ENCODE results near the gene NIPAL3. TPM values are rescaled to one million over a fixed set of nuclear protein-coding genes. Genes with fewer than 3 reads are reported as not detected.
A peak's percentile ranks its signal among the peaks of the same experiment; 100 is the strongest.
"Not testable (repeated sequence)": the region's sequence is repeated elsewhere in the genome, so short reads cannot be mapped to it uniquely, and the experiment has no call there.

NIPAL3 gene
- total RNA-seq, 2 donors from 2014 or later: 32.9 to 41.7 TPM

DNA sequence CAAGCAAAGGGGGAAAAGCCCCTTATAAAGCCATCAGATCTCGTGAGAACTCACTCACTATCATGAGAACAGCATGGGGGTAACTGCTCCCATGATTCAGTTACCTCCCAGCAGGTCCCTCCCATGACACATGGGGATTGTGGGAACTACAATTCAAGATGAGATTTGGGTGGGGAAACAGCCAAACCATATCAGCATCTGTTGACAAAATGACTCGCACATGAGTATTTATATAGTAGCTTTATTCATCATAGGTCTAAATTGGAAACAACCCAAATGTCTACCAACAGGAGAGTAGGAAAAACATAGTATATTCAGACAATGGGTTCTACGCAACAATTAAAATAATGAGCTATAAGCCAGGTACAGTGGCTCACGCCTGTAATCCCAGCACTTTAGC lies 46.5 kb downstream of the NIPAL3 start:
- H3K27me3 Mint-ChIP-seq; DNase-seq; H3K4me3 Mint-ChIP-seq; H3K9me3 ChIP-seq (ENCODE audit: control insufficient read depth, low read length, poor library complexity, severe bottlenecking); ATAC-seq: not testable (repeated sequence)
- peak overlapping the region; percentile 43 for H3K27ac Mint-ChIP-seq
- H3K36me3 Mint-ChIP-seq (ENCODE audit: low read depth): peaks cover 16% of the 10 kb centered on the region
- H3K4me1 Mint-ChIP-seq: peaks cover 17% of the 10 kb centered on the region

DNA sequence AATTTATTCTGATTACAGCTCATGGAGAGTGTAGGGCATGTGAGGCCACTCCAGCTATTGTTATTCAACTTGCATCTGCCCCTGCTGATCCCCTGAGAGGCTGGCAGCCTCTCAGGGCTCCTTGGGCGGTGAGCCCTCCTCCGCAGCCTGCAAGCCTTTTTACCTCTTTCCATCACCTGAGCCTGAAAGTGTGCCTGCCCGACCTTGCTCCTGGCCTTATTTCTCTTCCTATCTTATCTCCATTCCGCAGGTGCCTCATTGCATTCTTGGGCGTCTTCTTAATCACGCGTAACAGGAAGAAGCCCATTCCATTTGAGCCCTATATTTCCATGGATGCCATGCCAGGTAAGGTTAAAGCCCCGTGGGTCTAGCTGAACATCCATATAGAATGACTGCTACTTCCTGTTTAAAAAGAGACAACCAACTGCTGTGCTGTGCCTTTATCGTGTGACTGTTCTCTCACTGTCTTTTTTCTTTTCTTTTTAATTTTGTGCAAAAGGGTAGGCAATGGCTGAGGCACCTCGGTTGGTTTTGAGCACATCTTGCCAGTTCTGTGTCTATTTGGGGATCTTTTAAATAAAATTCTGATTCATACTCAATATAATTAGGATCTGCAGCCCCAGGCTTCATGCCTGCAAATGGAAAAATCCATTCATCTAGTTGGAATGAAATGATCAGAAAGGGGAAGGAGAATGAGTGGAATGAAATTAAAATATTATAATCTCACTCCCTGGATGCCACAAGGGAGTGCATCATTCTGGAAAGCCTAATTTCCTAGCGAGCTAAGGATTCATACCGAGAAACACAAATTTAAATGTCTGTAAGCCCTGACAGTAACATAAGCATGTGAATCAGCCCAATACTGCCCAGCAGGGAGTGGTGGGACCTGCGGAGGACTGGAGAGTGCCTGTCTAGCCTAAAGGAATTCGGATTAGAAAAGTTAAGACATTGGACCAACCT lies 48.5 kb downstream of the NIPAL3 start:
- ATAC-seq (no peak), DNase-seq (no peak)
- H3K9me3 ChIP-seq (ENCODE audit: control insufficient read depth, low read length, poor library complexity, severe bottlenecking): no peaks in the 10 kb centered on the region
- no peak overlapping the region for H3K4me3 Mint-ChIP-seq
- peaks cover 18% of the 10 kb centered on the region for H3K36me3 Mint-ChIP-seq (ENCODE audit: low read depth)
- H3K27me3 Mint-ChIP-seq: no peaks in the 10 kb centered on the region
- peak overlapping the region; percentile 80 for H3K27ac Mint-ChIP-seq
- peaks cover 17% of the 10 kb centered on the region for H3K4me1 Mint-ChIP-seq

GRCh38 chr1:24465099-24465498 lies 49.5 kb downstream of the NIPAL3 start:
- Mint-ChIP-seq H3K4me1 (peaks cover 21% of the 10 kb centered on the region), H3K27me3 (no peaks in the 10 kb centered on the region), H3K36me3 (ENCODE audit: low read depth) (peaks cover 18% of the 10 kb centered on the region), H3K27ac (peak overlapping the region; percentile 80), H3K4me3 (no peak overlapping the region)
- DNase-seq (no peak), ATAC-seq (no peak)
- no peaks in the 10 kb centered on the region for H3K9me3 ChIP-seq (ENCODE audit: control insufficient read depth, low read length, poor library complexity, severe bottlenecking)

DNA sequence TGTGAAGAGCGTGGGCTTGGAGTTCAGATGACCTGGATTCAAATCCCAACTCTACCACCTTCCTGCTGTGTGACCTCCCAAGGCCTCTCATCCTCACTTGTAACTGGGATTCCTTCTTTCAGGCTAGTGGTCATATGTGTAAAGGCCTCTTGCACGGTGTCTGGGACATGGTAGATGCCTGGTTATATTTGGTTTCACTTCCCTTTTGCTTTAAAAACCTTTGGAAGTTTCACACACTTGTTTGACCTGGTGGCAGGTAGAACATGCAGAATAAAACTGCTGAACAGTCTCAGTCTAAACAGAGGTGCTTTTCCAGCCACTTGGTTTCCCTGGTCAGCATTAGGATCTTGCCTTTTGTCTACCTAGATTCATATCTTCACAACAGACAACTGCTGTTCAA lies 50.0 kb downstream of the NIPAL3 start:
- no peaks in the 10 kb centered on the region for H3K9me3 ChIP-seq (ENCODE audit: control insufficient read depth, low read length, poor library complexity, severe bottlenecking)
- Mint-ChIP-seq H3K27ac (no peak overlapping the region), H3K27me3 (no peaks in the 10 kb centered on the region), H3K4me3 (no peak overlapping the region), H3K4me1 (peaks cover 23% of the 10 kb centered on the region), H3K36me3 (ENCODE audit: low read depth) (peaks cover 18% of the 10 kb centered on the region)
- DNase-seq: no peak
- no peak for ATAC-seq

DNA sequence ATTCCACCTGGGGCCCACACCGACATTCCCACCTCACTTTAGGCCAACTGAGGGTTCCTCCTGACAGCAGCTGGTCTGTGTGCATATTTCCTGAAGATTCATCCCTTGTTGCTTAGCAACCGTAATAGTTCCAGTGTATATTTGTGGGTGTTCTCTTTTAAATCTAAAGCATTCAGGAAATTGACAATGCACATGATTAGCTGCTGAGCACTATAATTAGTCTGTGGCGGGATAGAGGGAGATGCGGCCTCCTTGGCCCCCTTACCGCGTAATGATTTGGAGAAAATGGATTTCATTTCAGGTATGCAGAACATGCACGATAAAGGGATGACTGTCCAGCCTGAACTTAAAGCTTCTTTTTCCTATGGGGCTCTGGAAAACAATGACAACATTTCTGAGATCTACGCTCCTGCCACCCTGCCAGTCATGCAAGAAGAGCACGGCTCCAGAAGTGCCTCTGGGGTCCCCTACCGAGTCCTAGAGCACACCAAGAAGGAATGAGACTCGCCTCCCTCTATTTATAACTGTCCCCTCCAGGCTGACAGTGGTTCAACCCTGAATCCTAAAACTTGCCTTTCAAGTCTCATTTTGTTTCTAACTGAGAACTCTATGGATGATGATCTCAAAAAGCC lies 53.2 kb downstream of the NIPAL3 start:
- peak overlapping the region; percentile 47 for H3K27ac Mint-ChIP-seq
- ATAC-seq (no peak), DNase-seq (no peak)
- H3K27me3 Mint-ChIP-seq: no peaks in the 10 kb centered on the region
- peaks cover 22% of the 10 kb centered on the region for H3K4me1 Mint-ChIP-seq
- H3K9me3 ChIP-seq (ENCODE audit: control insufficient read depth, low read length, poor library complexity, severe bottlenecking): no peaks in the 10 kb centered on the region
- no peak overlapping the region for H3K4me3 Mint-ChIP-seq
- peaks cover 20% of the 10 kb centered on the region for H3K36me3 Mint-ChIP-seq (ENCODE audit: low read depth)

GRCh38 chr1:24470592-24470991 lies 55.0 kb downstream of the NIPAL3 start:
- Mint-ChIP-seq H3K4me3 (no peak overlapping the region), H3K4me1 (peaks cover 9% of the 10 kb centered on the region), H3K27me3 (no peaks in the 10 kb centered on the region), H3K36me3 (ENCODE audit: low read depth) (peaks cover 16% of the 10 kb centered on the region), H3K27ac (peak overlapping the region; percentile 89)
- no peaks in the 10 kb centered on the region for H3K9me3 ChIP-seq (ENCODE audit: control insufficient read depth, low read length, poor library complexity, severe bottlenecking)
- ATAC-seq: no peak
- no peak for DNase-seq

DNA sequence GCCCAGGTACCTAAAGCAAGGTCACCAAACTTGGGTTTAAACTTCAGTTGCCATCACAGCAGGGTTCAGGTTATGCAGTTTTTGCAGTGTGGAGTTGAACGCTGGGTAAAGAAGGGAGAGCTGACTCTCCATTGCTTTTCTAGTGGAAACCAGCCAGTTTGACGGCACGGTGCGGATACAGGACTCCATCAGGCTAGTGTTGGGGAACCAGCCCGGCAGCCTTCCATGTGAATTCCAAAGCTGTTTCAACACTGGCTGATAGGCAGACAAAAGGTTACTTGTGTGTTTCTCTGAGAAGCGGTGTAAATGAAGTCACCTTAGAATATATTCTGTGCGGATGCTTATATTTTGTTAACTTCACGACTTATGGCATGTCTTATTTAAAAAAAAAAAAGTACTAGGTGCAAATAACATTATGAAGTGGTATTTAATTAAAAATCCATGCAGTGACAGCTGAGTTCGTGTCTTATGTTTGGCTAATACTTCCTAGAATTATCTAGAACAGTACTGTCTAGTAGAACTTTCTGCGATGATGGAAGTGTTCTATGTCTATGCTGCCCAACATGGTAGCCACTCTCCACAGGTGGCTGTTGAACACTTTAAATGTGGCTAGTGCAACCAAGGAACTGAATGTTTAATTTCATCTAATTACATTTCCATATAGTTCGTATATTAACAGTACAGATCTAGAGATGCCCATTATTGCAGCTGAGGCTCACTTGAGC lies 57.1 kb downstream of the NIPAL3 start:
- H3K4me1 Mint-ChIP-seq: peaks cover 11% of the 10 kb centered on the region

GRCh38 chr1:24474193-24474592 lies 58.6 kb downstream of the NIPAL3 start:
- no peak overlapping the region for H3K4me3 Mint-ChIP-seq
- ATAC-seq (no peak), DNase-seq (no peak)
- H3K4me1 Mint-ChIP-seq: peaks cover 11% of the 10 kb centered on the region
- H3K9me3 ChIP-seq (ENCODE audit: control insufficient read depth, low read length, poor library complexity, severe bottlenecking): no peaks in the 10 kb centered on the region
- H3K27ac Mint-ChIP-seq: no peak overlapping the region
- no peaks in the 10 kb centered on the region for H3K27me3 Mint-ChIP-seq
- H3K36me3 Mint-ChIP-seq (ENCODE audit: low read depth): peaks cover 7% of the 10 kb centered on the region

More for the DNA sequence above, 57.1 kb downstream of the NIPAL3 start:
- H3K9me3 ChIP-seq (ENCODE audit: control insufficient read depth, low read length, poor library complexity, severe bottlenecking): no peaks in the 10 kb centered on the region
- DNase-seq (no peak), ATAC-seq (no peak)
- no peak overlapping the region for H3K4me3 Mint-ChIP-seq
- H3K27me3 Mint-ChIP-seq: no peaks in the 10 kb centered on the region
- H3K36me3 Mint-ChIP-seq (ENCODE audit: low read depth): peaks cover 11% of the 10 kb centered on the region
- H3K27ac Mint-ChIP-seq: no peak overlapping the region

- Mint-ChIP-seq H3K27me3 (no peaks in the 10 kb centered on the region), H3K4me3 (no peak overlapping the region), H3K4me1 (peaks cover 11% of the 10 kb centered on the region), H3K36me3 (ENCODE audit: low read depth) (peaks cover 3% of the 10 kb centered on the region), H3K27ac (peak overlapping the region; percentile 14)
- ATAC-seq (no peak), DNase-seq (no peak)
- H3K9me3 ChIP-seq (ENCODE audit: control insufficient read depth, low read length, poor library complexity, severe bottlenecking): no peaks in the 10 kb centered on the region
These were observed 60.1 kb downstream of the NIPAL3 start for GRCh38 chr1:24475700-24476099.

- Mint-ChIP-seq H3K27ac (no peak overlapping the region), H3K27me3 (no peaks in the 10 kb centered on the region), H3K36me3 (ENCODE audit: low read depth) (no peaks in the 10 kb centered on the region), H3K4me1 (peaks cover 13% of the 10 kb centered on the region), H3K4me3 (no peak overlapping the region)
- no peak for ATAC-seq
- no peak for DNase-seq
- no peaks in the 10 kb centered on the region for H3K9me3 ChIP-seq (ENCODE audit: control insufficient read depth, low read length, poor library complexity, severe bottlenecking)
These were observed 61.0 kb downstream of the NIPAL3 start for GRCh38 chr1:24476571-24476970.

DNA sequence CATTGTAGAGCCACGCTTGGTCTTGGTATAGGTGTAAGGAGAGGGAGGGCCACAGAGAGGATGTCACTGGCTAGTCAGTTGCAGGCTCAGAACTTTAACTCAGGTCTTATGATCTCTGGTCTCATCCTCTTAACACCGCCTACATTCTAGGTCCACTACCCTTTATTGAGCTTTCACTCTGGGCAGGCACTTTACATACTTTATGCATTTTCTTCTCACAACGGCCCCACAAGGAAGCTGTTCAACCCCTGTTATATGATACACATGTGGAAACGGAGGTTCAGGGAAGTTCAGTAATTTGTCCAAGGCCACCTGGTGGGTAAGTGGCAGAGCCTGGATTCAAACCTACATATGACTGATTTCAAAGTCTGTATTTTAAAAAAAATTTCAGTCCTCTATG lies 61.7 kb downstream of the NIPAL3 start:
- no peak overlapping the region for H3K27ac Mint-ChIP-seq
- ATAC-seq (no peak), DNase-seq (no peak)
- H3K9me3 ChIP-seq (ENCODE audit: control insufficient read depth, low read length, poor library complexity, severe bottlenecking): no peaks in the 10 kb centered on the region
- H3K4me3 Mint-ChIP-seq: no peak overlapping the region
- no peaks in the 10 kb centered on the region for H3K27me3 Mint-ChIP-seq
- H3K4me1 Mint-ChIP-seq: peaks cover 19% of the 10 kb centered on the region
- no peaks in the 10 kb centered on the region for H3K36me3 Mint-ChIP-seq (ENCODE audit: low read depth)

DNA sequence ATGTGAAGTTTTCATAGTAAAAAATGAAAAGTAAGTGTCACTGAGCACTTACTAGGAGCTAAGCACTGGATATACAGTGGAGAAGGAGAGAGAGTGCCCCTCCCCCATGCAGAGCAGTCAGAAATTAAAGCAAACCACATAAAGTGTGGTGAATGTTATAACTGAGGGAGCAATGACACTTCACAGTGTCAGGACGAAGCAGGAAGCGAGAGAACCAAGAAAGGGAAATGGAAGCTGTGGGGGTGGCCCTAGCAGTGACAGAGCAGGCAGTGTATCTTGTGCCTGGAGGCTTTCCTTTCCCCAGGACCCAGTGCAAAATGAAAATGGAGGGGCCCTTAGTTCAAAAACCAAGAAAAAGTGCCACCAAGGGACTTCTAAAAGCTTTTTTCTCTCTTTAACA lies 65.5 kb downstream of the NIPAL3 start:
- peaks cover 41% of the 10 kb centered on the region for H3K4me1 Mint-ChIP-seq
- no peaks in the 10 kb centered on the region for H3K36me3 Mint-ChIP-seq (ENCODE audit: low read depth)
- H3K9me3 ChIP-seq (ENCODE audit: control insufficient read depth, low read length, poor library complexity, severe bottlenecking): no peaks in the 10 kb centered on the region
- DNase-seq (peak in 1 of 3 donors; percentile 36), ATAC-seq (peak; percentile 77)
- peak overlapping the region; percentile 95 for H3K27ac Mint-ChIP-seq
- H3K27me3 Mint-ChIP-seq: no peaks in the 10 kb centered on the region
- H3K4me3 Mint-ChIP-seq: peak overlapping the region; percentile 75

All from T-helper 17 cell (primary cell).